Naive B cell (primary cell): ENCODE measurements around the gene FBXO8. TPM values are rescaled to one million over a fixed set of nuclear protein-coding genes. Genes with fewer than 3 reads are reported as not detected.

Experiments
- ATAC-seq, 2 donors: fragments of 150-1000 bp; cut with Tn5 transposase; 2 replicates each; pipeline ENCODE4 v1.10.0; 2021; ENCODE audit warnings: low read depth in 2 of 2, mild to moderate bottlenecking in 2 of 2, moderate library complexity in 2 of 2
- DNase-seq: peaks from one replicate; pipeline ENCODE4 v3.0.0; 2022
- H3K27ac Mint-ChIP-seq, 6 donors: one replicate each; pipeline ENCODE4 v1.8.0; 2020 to 2022; ENCODE audit warnings: mild to moderate bottlenecking in 6 of 6, mixed read lengths in 6 of 6, moderate library complexity in 5 of 6, inconsistent platforms in 2 of 6
- H3K27me3 Mint-ChIP-seq, 3 donors: one replicate each; pipeline ENCODE4 v1.8.0; 2021 to 2022; ENCODE audit warnings: mixed read lengths in 3 of 3, mild to moderate bottlenecking in 1 of 3
- H3K36me3 Mint-ChIP-seq, 2 donors: one replicate each; pipeline ENCODE4 v1.8.0; 2020 to 2022; ENCODE audit warnings: mixed read lengths in 2 of 2, inconsistent platforms in 1 of 2, mild to moderate bottlenecking in 1 of 2
- H3K4me1 Mint-ChIP-seq, 3 donors: one replicate each; pipeline ENCODE4 v1.8.0; 2020 to 2022; ENCODE audit warnings: mixed read lengths in 3 of 3, inconsistent platforms in 1 of 3, mild to moderate bottlenecking in 1 of 3, moderate library complexity in 1 of 3
- H3K4me3 Mint-ChIP-seq, 8 donors: one replicate each; pipeline ENCODE4 v1.8.0; 2020 to 2022; ENCODE audit warnings: mild to moderate bottlenecking in 8 of 8, mixed read lengths in 8 of 8, moderate library complexity in 8 of 8, inconsistent platforms in 2 of 8
- H3K9me3 Mint-ChIP-seq, 7 donors: one replicate each; pipeline ENCODE4 v1.8.0; 2020 to 2022; ENCODE audit warnings: mixed read lengths in 7 of 7, mild to moderate bottlenecking in 5 of 7, inconsistent platforms in 2 of 7, moderate library complexity in 1 of 7
- polyA plus RNA-seq, 6 donors: library from polyadenylated mRNA; unstranded; fragments of 300-500 nt; fragmentation: Illumina TruSeq; gene quantifications; one replicate each; pipeline ENCODE4 v1.2.3, GENCODE V29; 2021; ENCODE audit warnings: low read depth in 6 of 6

Gene FBXO8
- polyA plus RNA-seq, 6 donors from 2014 or later = 14.1 to 21.2 (median 17.2) TPM

GRCh38 chr4:174218127-174218790 is 65.2 kb downstream of the FBXO8 start:
- no peak for DNase-seq
- Mint-ChIP-seq H3K36me3 (peaks cover 0 to 10% of the 10 kb centered on the region in 2 donors), H3K27ac (peak overlapping the region in 2 of 6 donors; percentile 35 to 69), H3K4me3 (peak overlapping the region in 3 of 8 donors; percentile 11 to 58 (median 13)), H3K4me1 (peaks cover 29 to 42% (median 36%) of the 10 kb centered on the region in 3 donors), H3K9me3 (peaks cover 3 to 21% (median 9%) of the 10 kb centered on the region in 7 donors), H3K27me3 (peaks cover 72 to 88% (median 83%) of the 10 kb centered on the region in 3 donors)
- no peak for ATAC-seq

- H3K36me3 Mint-ChIP-seq = peaks cover 0 to 10% of the 10 kb centered on the region in 2 donors
- H3K9me3 Mint-ChIP-seq = peaks cover 3 to 22% (median 9%) of the 10 kb centered on the region in 7 donors
- peak overlapping the region in 2 of 6 donors; percentile 35 to 57 for H3K27ac Mint-ChIP-seq
- peaks cover 29 to 44% (median 36%) of the 10 kb centered on the region in 3 donors for H3K4me1 Mint-ChIP-seq
- peaks cover 74 to 91% (median 83%) of the 10 kb centered on the region in 3 donors for H3K27me3 Mint-ChIP-seq
- H3K4me3 Mint-ChIP-seq = peak overlapping the region in 5 of 8 donors; percentile 13 to 64 (median 32)
- no peak for DNase-seq
- no peak for ATAC-seq
These were observed 66.0 kb downstream of the FBXO8 start for GRCh38 chr4:174217273-174218126.

DNA sequence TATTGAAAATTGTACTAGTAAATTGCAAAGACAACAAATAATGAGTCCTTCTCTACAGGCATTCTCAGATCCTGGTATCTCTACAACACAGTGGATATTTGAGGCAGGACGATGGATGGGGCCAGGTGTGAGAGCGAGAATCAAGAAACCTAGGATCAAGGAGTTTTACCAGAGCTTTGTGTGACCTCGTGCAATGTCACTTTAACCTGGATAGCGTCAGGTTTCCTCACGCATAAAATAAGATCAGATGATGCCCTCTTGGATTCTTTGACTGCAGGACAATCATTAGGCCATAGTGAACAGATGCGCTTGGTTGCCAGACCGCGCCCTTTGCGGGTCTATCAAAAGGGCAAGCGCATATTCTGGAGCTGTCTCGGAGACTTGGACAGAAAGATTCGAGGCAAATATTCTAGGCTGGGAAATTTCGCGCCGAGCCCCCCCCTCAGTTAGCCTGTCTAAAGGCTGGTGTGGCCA is 66.6 kb downstream of the FBXO8 start:
- ATAC-seq = no peak
- Mint-ChIP-seq H3K4me3 (peak overlapping the region in 5 of 8 donors; percentile 10 to 62 (median 58)), H3K4me1 (peaks cover 35 to 50% (median 42%) of the 10 kb centered on the region in 3 donors), H3K27me3 (peaks cover 74 to 91% (median 83%) of the 10 kb centered on the region in 3 donors), H3K27ac (no peak overlapping the region), H3K9me3 (peaks cover 3 to 22% (median 9%) of the 10 kb centered on the region in 7 donors), H3K36me3 (peaks cover 0 to 10% of the 10 kb centered on the region in 2 donors)
- no peak for DNase-seq

- Mint-ChIP-seq H3K9me3 (peaks cover 3 to 22% (median 9%) of the 10 kb centered on the region in 7 donors), H3K4me1 (peaks cover 41 to 57% (median 48%) of the 10 kb centered on the region in 3 donors), H3K4me3 (peak overlapping the region in 5 of 8 donors; percentile 10 to 68 (median 58)), H3K36me3 (peaks cover 0 to 10% of the 10 kb centered on the region in 2 donors), H3K27me3 (peaks cover 74 to 91% (median 84%) of the 10 kb centered on the region in 3 donors), H3K27ac (peak overlapping the region in 2 of 6 donors; percentile 6 to 65)
- no peak for ATAC-seq
- DNase-seq = no peak
These were observed 67.3 kb downstream of the FBXO8 start for GRCh38 chr4:174215961-174216680.

GRCh38 chr4:174215057-174215456 is 68.4 kb downstream of the FBXO8 start:
- Mint-ChIP-seq H3K9me3 (peaks cover 3 to 22% (median 9%) of the 10 kb centered on the region in 7 donors), H3K4me1 (peaks cover 41 to 57% (median 48%) of the 10 kb centered on the region in 3 donors), H3K27ac (peak overlapping the region in 2 of 6 donors; percentile 29 to 73), H3K36me3 (peaks cover 0 to 10% of the 10 kb centered on the region in 2 donors), H3K27me3 (peaks cover 82 to 96% (median 90%) of the 10 kb centered on the region in 3 donors), H3K4me3 (peak overlapping the region in 5 of 8 donors; percentile 47 to 88 (median 78))
- DNase-seq (no peak), ATAC-seq (no peak)

- DNase-seq = no peak
- peak overlapping the region in 5 of 6 donors; percentile 19 to 92 (median 51) for H3K27ac Mint-ChIP-seq
- H3K4me3 Mint-ChIP-seq = peak overlapping the region; percentile 47 to 89 (median 79)
- peaks cover 87 to 96% (median 92%) of the 10 kb centered on the region in 3 donors for H3K27me3 Mint-ChIP-seq
- peak in 1 of 2 donors; percentile 25 for ATAC-seq
- H3K9me3 Mint-ChIP-seq = peaks cover 3 to 22% (median 9%) of the 10 kb centered on the region in 7 donors
- H3K36me3 Mint-ChIP-seq = peaks cover 0 to 10% of the 10 kb centered on the region in 2 donors
- H3K4me1 Mint-ChIP-seq = peaks cover 41 to 57% (median 48%) of the 10 kb centered on the region in 3 donors
These were observed 69.2 kb downstream of the FBXO8 start for GRCh38 chr4:174214101-174214878.

- H3K4me1 Mint-ChIP-seq = peaks cover 41 to 57% (median 48%) of the 10 kb centered on the region in 3 donors
- no peak for ATAC-seq
- peaks cover 87 to 96% (median 93%) of the 10 kb centered on the region in 3 donors for H3K27me3 Mint-ChIP-seq
- H3K36me3 Mint-ChIP-seq = peaks cover 0 to 10% of the 10 kb centered on the region in 2 donors
- peak overlapping the region in 4 of 6 donors; percentile 51 to 92 (median 72) for H3K27ac Mint-ChIP-seq
- no peak for DNase-seq
- H3K9me3 Mint-ChIP-seq = peaks cover 3 to 22% (median 9%) of the 10 kb centered on the region in 7 donors
- peak overlapping the region; percentile 47 to 89 (median 79) for H3K4me3 Mint-ChIP-seq
These were observed 69.8 kb downstream of the FBXO8 start for GRCh38 chr4:174213731-174214100.

DNA sequence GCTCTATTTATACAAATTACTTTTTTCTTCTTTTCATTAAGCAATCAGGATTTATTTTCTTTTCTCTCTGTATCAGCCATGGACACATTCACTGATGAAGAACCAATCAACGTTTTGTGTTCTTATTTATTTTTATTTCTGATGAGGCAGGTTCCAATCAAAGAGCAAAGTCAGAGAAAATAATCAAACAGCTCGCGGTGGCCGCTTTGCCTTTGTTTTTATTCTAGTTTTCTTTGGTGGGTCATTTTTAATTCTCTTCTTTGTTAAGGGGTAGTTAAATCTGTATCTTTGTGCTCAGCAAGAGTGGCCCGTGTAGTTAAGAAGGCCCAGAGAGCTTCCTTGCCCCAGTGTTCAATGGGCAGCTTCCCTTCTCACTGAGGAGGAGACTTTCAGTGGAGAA is 71.4 kb downstream of the FBXO8 start:
- peak overlapping the region in 7 of 8 donors; percentile 11 to 76 (median 68) for H3K4me3 Mint-ChIP-seq
- peaks cover 76 to 87% (median 78%) of the 10 kb centered on the region in 3 donors for H3K27me3 Mint-ChIP-seq
- H3K27ac Mint-ChIP-seq = no peak overlapping the region
- H3K36me3 Mint-ChIP-seq = peaks cover 0 to 10% of the 10 kb centered on the region in 2 donors
- H3K9me3 Mint-ChIP-seq = peaks cover 3 to 22% (median 9%) of the 10 kb centered on the region in 7 donors
- ATAC-seq (no peak), DNase-seq (no peak)
- peaks cover 35 to 45% (median 35%) of the 10 kb centered on the region in 3 donors for H3K4me1 Mint-ChIP-seq

GRCh38 chr4:174211622-174212044 is 71.8 kb downstream of the FBXO8 start:
- Mint-ChIP-seq H3K27me3 (peaks cover 72 to 87% (median 74%) of the 10 kb centered on the region in 3 donors), H3K27ac (no peak overlapping the region), H3K36me3 (peaks cover 0 to 10% of the 10 kb centered on the region in 2 donors), H3K9me3 (peaks cover 3 to 22% (median 9%) of the 10 kb centered on the region in 7 donors), H3K4me3 (peak overlapping the region in 6 of 8 donors; percentile 26 to 76 (median 70)), H3K4me1 (peaks cover 32 to 40% (median 32%) of the 10 kb centered on the region in 3 donors)
- DNase-seq (no peak), ATAC-seq (no peak)

- H3K9me3 Mint-ChIP-seq = peaks cover 2 to 22% (median 9%) of the 10 kb centered on the region in 7 donors
- H3K4me3 Mint-ChIP-seq = peak overlapping the region in 4 of 8 donors; percentile 26 to 76 (median 71)
- peaks cover 72 to 87% (median 73%) of the 10 kb centered on the region in 3 donors for H3K27me3 Mint-ChIP-seq
- no peak overlapping the region for H3K27ac Mint-ChIP-seq
- no peak for DNase-seq
- H3K36me3 Mint-ChIP-seq = peaks cover 0 to 10% of the 10 kb centered on the region in 2 donors
- peaks cover 27 to 34% (median 28%) of the 10 kb centered on the region in 3 donors for H3K4me1 Mint-ChIP-seq
- no peak for ATAC-seq
These were observed 72.4 kb downstream of the FBXO8 start for GRCh38 chr4:174210952-174211490.

- H3K4me3 Mint-ChIP-seq = no peak overlapping the region
- ATAC-seq = no peak
- no peak for DNase-seq
- H3K9me3 Mint-ChIP-seq = peaks cover 0 to 19% (median 9%) of the 10 kb centered on the region in 7 donors
- H3K27me3 Mint-ChIP-seq = peaks cover 71 to 86% (median 71%) of the 10 kb centered on the region in 3 donors
- H3K27ac Mint-ChIP-seq = no peak overlapping the region
- H3K4me1 Mint-ChIP-seq = peaks cover 26 to 31% (median 27%) of the 10 kb centered on the region in 3 donors
- peaks cover 0 to 10% of the 10 kb centered on the region in 2 donors for H3K36me3 Mint-ChIP-seq
These were observed 73.1 kb downstream of the FBXO8 start for GRCh38 chr4:174210354-174210753.
